Panc1 (cell line): ENCODE measurements around the gene FOXN1. TPM values are rescaled to one million over a fixed set of nuclear protein-coding genes. Genes with fewer than 3 reads are reported as not detected.

Experiments used
- ATAC-seq: fragments of 200-7000 bp; cut with Tn5 transposase; 2 replicates; pipeline ENCODE4 v1.9.1; 2020; ENCODE audit warnings: mild to moderate bottlenecking, moderate library complexity
- BruUV-seq: library from RNA; stranded (reverse); fragments of 400-500 nt; replicated peaks from 2 replicates; lab custom pipeline; 2021; lab: Mats Ljungman, UMichigan
- CTCF ChIA-PET: fragments of 300-600 bp; sonication (Branson Sonifier 250); formaldehyde crosslinking; loops from one replicate; lab custom pipeline; 2022; ENCODE audit warnings: antibody characterized with exemption; lab: Charles Lee
- POLR2A ChIA-PET: fragments of 300-600 bp; sonication (Branson Sonifier 250); formaldehyde crosslinking; loops from one replicate; lab custom pipeline; 2022; ENCODE audit warnings: antibody characterized with exemption; lab: Charles Lee
- DNase-seq: peaks from one replicate; pipeline ENCODE4 v3.0.0-alpha.2; 2010; ENCODE audit warnings: low read depth, low spot score
- H3K27ac ChIP-seq: 2 replicates; pipeline ENCODE4 v1.5.1; 2011; ENCODE audit warnings: mild to moderate bottlenecking, low read length, inconsistent platforms
- H3K27me3 ChIP-seq: fragments of 200-500 bp; sonication (Bioruptor generic); 2 replicates; pipeline ENCODE4 v1.6.0; 2014; ENCODE audit warnings: low read length, inconsistent platforms; ENCODE audit not compliant: control insufficient read depth, insufficient read depth
- H3K36me3 ChIP-seq: fragments of 200-500 bp; sonication (Bioruptor generic); 2 replicates; pipeline ENCODE4 v1.5.1; 2014; ENCODE audit warnings: inconsistent platforms, mild to moderate bottlenecking, low read length, moderate library complexity; ENCODE audit not compliant: control insufficient read depth, insufficient read depth
- H3K4me1 ChIP-seq: 2 replicates; pipeline ENCODE4 v1.5.1; 2011; ENCODE audit warnings: inconsistent platforms, mild to moderate bottlenecking, low read length, moderate library complexity; ENCODE audit not compliant: control insufficient read depth, insufficient read depth
- H3K4me3 ChIP-seq, 2 experiments: 2 replicates each; pipeline ENCODE4 v1.5.1; 2011 to 2012; ENCODE audit warnings: low read depth in 2 of 2, low read length in 2 of 2, mild to moderate bottlenecking in 2 of 2, inconsistent platforms in 1 of 2, moderate library complexity in 1 of 2
- H3K9me3 ChIP-seq: fragments of 200-500 bp; sonication (Bioruptor generic); 2 replicates; pipeline ENCODE4 v1.5.1; 2014; ENCODE audit warnings: low read depth, mild to moderate bottlenecking, inconsistent platforms, low read length, moderate library complexity; ENCODE audit not compliant: control insufficient read depth, insufficient read depth
- POLR2AphosphoS5 ChIP-seq: IDR thresholded peaks from 2 replicates; pipeline ENCODE4 v1.6.1; 2012; ENCODE audit warnings: mild to moderate bottlenecking, low read depth, low read length, moderate library complexity
- REST ChIP-seq, 2 experiments: IDR thresholded peaks; 2 replicates each; pipeline ENCODE4 v1.6.1; 2011 to 2012; ENCODE audit warnings: low read depth in 2 of 2, control low read depth in 1 of 2, low read length in 1 of 2, mild to moderate bottlenecking in 1 of 2, moderate library complexity in 1 of 2; ENCODE audit not compliant: insufficient read depth in 1 of 2
- SIN3A ChIP-seq: IDR thresholded peaks from 2 replicates; pipeline ENCODE4 v1.6.1; 2012; ENCODE audit warnings: low read depth, mild to moderate bottlenecking, low read length, moderate library complexity, borderline replicate concordance; ENCODE audit not compliant: insufficient read depth
- TCF7L2 ChIP-seq: IDR thresholded peaks from 2 replicates; pipeline ENCODE4 v1.6.1; 2011; ENCODE audit warnings: mild to moderate bottlenecking, low read depth, low read length, inconsistent platforms
- in situ Hi-C: cut with HindIII; loops from 2 replicates; pipeline ENCODE4 v1.10.0; 2016; ENCODE audit warnings: low sequenced_read_pairs, low pct_unique_long_range_greater_than_20kb
- intact Hi-C: fragments of 100-400 bp; cut with micrococcal nuclease; formaldehyde crosslinking; loops from one replicate; pipeline ENCODE4 v1.10.0; 2022; ENCODE audit not compliant: unreplicated experiment
- total RNA-seq: library from RNA; stranded (reverse); gene quantifications from one replicate; pipeline ENCODE4 v1.2.1, GENCODE V29; 2021; ENCODE audit not compliant: unreplicated experiment
- TF ChIP-seq, protein P1 (sequence below): fragments of 450-650 bp; IDR thresholded peaks from 2 replicates; pipeline ENCODE4 v1.5.1; 2017; ENCODE audit warnings: mild to moderate bottlenecking

FOXN1 gene
- total RNA-seq, 1 experiment from 2014 or later: not detected

DNA sequence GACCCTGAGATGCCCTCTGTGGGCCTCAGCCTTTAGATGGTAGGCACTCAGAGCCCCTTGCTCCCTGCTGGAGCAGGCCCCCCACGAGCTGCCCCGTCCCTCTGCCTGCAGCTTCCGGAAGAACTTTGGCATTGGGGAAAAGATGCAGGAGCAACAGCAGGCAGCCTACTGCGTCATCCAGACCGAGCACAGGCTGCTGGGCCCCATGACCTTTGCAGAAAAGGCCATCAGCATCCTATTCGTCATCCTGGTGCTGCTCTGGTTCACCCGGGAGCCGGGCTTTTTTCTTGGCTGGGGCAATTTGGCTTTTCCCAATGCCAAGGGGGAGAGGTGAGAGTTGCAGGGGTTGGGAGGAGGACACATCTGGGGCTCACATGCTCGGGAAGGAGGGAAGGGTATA lies 12.7 kb upstream of the FOXN1 start:
- BruUV-seq: no TSS peak
- TF ChIP-seq SIN3A: no peak
- TF ChIP-seq REST (IDR thresholded peaks at IDR 0.05; ENCODE audit: insufficient read depth in 1 of 2, low read depth in 2 of 2, low read length in 1 of 2): no peak
- no peak for TF ChIP-seq POLR2AphosphoS5
- TF ChIP-seq, protein P1, sequence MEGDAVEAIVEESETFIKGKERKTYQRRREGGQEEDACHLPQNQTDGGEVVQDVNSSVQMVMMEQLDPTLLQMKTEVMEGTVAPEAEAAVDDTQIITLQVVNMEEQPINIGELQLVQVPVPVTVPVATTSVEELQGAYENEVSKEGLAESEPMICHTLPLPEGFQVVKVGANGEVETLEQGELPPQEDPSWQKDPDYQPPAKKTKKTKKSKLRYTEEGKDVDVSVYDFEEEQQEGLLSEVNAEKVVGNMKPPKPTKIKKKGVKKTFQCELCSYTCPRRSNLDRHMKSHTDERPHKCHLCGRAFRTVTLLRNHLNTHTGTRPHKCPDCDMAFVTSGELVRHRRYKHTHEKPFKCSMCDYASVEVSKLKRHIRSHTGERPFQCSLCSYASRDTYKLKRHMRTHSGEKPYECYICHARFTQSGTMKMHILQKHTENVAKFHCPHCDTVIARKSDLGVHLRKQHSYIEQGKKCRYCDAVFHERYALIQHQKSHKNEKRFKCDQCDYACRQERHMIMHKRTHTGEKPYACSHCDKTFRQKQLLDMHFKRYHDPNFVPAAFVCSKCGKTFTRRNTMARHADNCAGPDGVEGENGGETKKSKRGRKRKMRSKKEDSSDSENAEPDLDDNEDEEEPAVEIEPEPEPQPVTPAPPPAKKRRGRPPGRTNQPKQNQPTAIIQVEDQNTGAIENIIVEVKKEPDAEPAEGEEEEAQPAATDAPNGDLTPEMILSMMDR: no peak
- TF ChIP-seq TCF7L2: no peak
- Histone ChIP-seq H3K4me3 (no peak overlapping the region), H3K27me3 (peaks cover 2% of the 10 kb centered on the region; the same call in 1 of the 2 replicates), H3K4me1 (no peaks in the 10 kb centered on the region; the same call in 1 of the 2 replicates), H3K27ac (no peak overlapping the region), H3K36me3 (no peaks in the 10 kb centered on the region), H3K9me3 (no peaks in the 10 kb centered on the region)
- ATAC-seq (no peak), DNase-seq (no peak)
- ChIA-PET CTCF (no interaction called here), POLR2A (no interaction called here)
- in situ Hi-C loops (no loop called here), intact Hi-C loops (no loop called here)

GRCh38 chr17:28494445-28495188 lies 11.5 kb upstream of the FOXN1 start:
- DNase-seq (peak; percentile 39), ATAC-seq (peak; percentile 92)
- CTCF ChIA-PET: interaction anchor here (0.8 to 1.2 kb wide), 3 partner anchors 9 to 46 kb away, joined by 3 to 8 read pairs (median 4); no protein-coding TSS in a partner anchor
- intact Hi-C loops (loop anchor here (2.0 kb wide), 1 partner anchor 46 kb away; no protein-coding TSS in a partner anchor), in situ Hi-C loops (no loop called here)
- H3K4me3 ChIP-seq: no peak overlapping the region
- no peaks in the 10 kb centered on the region for H3K9me3 ChIP-seq
- no peak overlapping the region for H3K27ac ChIP-seq
- no TSS peak for BruUV-seq
- TF ChIP-seq REST (IDR thresholded peaks at IDR 0.05; ENCODE audit: insufficient read depth in 1 of 2, low read depth in 2 of 2, low read length in 1 of 2) (peak in 1 of 2 experiments; percentile 26; a peak in 1 of 4 replicates), SIN3A (no peak), TCF7L2 (no peak)
- TF ChIP-seq, protein P1: peak; percentile 95
- peaks cover 2% of the 10 kb centered on the region; the same call in 1 of the 2 replicates for H3K27me3 ChIP-seq
- no peaks in the 10 kb centered on the region; the same call in 1 of the 2 replicates for H3K4me1 ChIP-seq
- POLR2A ChIA-PET: interaction anchor here (0.5 to 0.8 kb wide), 2 partner anchors 10 to 40 kb away, joined by 3 to 5 read pairs; no protein-coding TSS in a partner anchor
- no peaks in the 10 kb centered on the region for H3K36me3 ChIP-seq
